C1 segment of cervical spinal cord (tissue), 14 donors: Measurements from ENCODE around the gene SPSB2.
"Not testable (repeated sequence)": the region's sequence is repeated elsewhere in the genome, so short reads cannot be mapped to it uniquely, and the experiment has no call there.

ENCODE experiments used
- DNase-seq, 14 donors: peaks; one replicate each; lab custom pipeline; 2025; lab: John Stamatoyannopoulos, UW

Gene SPSB2

DNA sequence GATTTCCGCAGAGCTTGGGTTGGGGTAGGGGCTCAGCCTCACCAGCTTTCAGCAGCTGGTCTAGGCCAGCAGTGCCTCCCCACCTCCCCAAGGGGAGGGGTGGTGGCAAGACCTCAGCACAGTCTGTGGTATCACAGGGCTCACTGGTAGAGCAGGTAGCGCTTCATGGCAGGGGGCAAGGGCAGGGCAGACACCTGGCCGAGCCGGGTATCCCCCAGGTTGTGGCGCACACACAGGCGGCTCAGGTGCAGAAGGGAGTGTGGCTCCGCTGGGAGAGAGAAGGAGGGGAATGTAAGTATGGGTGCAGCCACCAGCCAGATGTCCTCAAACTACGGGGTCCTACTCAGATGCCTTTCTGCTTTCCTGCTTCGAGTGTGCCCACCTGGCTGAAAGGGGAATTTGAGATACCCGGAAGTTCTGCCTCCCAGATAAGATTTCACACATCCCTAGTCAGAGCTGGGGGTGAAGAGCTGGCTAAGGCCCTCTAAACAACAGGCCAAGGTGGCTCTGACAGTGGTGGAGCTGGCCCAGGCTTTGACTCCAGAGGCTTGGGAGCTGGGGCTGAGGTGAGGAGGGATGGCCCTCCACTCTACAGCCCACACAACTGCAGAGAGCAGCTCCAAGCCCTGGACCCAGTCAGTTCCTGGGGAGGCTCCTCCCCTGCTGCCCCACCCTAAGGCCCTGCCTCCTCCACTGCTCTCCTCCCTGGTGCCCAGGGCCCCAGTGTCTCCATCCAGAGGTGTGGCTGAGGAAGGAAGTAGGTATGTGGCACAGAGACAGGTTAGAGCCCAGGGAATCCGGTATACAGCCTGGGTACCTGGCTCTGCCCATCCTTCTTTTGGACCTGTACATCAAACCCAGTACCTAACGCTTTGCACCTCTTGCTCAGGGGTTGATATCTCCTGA is 1.8 kb downstream of the SPSB2 start:
- no peak for DNase-seq

DNA sequence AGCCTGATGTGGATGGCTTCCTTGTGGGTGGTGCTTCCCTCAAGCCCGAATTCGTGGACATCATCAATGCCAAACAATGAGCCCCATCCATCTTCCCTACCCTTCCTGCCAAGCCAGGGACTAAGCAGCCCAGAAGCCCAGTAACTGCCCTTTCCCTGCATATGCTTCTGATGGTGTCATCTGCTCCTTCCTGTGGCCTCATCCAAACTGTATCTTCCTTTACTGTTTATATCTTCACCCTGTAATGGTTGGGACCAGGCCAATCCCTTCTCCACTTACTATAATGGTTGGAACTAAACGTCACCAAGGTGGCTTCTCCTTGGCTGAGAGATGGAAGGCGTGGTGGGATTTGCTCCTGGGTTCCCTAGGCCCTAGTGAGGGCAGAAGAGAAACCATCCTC is 2.8 kb downstream of the SPSB2 start:
- not testable (repeated sequence) for DNase-seq

DNA sequence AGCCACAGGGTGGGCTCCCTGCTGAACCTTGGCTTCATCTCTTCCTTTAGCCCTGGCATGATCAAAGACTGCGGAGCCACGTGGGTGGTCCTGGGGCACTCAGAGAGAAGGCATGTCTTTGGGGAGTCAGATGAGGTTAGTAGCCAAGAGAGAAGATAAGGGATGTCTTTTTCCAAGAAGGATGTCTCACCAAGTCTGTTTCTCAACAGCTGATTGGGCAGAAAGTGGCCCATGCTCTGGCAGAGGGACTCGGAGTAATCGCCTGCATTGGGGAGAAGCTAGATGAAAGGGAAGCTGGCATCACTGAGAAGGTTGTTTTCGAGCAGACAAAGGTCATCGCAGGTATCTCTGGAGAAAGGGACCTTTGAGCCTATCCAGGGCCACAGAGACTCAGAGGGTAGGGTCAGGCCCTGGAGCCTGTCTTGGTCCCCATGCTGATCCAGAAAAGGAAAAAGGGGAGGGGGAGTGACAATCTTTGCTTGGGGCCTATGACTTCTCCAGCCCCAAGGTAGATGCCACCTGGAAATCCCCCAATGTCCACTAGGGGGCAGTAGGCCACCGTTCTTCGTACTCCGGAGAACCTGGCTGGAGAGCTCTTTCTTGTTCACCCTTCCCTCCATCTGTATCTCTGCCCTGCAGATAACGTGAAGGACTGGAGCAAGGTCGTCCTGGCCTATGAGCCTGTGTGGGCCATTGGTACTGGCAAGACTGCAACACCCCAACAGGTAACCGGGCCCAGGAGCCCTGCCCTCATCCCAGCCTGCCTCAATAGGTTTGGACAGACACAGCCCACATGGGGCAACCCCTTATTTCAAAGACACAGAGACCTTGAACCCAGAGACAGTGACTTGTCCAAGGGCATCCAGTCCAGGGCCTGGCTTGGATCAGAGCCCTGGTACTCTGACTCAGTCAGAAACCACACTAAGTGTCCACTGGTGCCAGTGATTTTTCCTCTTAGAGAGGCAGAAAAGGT is 3.8 kb downstream of the SPSB2 start:
- peak in 12 of 14 donors; percentile 17 to 79 (median 58) for DNase-seq

DNA sequence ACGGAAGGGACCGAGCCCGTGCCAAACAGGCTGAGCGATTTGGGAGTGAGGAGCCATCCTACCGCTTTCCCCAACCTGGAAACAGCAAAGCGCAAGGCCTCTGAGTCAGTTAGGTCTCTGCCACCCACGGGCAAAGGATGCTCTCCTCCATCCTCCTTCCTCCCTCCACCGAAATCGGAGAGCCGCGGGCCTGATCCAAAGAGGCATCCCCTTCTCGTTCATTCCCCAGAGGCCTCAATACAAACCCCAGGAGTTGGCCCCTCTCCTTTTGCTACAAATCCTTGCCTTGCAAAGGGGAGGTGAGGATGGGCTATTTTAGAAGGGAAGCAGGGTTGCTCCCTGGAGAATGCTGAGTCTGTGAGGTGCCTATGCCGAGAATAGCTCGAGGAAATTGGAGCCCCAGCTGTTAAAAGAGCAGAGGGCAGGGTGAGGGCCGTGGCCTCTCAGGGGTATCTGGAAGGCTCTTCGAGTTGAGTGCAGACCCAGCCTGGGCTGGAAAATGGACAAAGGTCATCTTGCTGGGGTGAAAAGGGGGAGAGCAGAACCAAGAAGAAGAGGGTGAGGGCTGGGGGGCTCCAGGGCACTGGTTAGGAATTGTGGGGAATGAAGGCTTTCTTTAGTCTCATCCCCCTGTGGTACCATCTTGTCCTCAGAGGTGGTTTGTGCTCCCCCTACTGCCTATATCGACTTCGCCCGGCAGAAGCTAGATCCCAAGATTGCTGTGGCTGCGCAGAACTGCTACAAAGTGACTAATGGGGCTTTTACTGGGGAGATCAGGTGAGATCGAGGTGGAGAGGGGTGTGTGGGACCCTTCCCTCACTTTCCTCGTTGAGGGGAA is 4.7 kb downstream of the SPSB2 start:
- peak in 2 of 14 donors; percentile 12 to 28 for DNase-seq

DNA sequence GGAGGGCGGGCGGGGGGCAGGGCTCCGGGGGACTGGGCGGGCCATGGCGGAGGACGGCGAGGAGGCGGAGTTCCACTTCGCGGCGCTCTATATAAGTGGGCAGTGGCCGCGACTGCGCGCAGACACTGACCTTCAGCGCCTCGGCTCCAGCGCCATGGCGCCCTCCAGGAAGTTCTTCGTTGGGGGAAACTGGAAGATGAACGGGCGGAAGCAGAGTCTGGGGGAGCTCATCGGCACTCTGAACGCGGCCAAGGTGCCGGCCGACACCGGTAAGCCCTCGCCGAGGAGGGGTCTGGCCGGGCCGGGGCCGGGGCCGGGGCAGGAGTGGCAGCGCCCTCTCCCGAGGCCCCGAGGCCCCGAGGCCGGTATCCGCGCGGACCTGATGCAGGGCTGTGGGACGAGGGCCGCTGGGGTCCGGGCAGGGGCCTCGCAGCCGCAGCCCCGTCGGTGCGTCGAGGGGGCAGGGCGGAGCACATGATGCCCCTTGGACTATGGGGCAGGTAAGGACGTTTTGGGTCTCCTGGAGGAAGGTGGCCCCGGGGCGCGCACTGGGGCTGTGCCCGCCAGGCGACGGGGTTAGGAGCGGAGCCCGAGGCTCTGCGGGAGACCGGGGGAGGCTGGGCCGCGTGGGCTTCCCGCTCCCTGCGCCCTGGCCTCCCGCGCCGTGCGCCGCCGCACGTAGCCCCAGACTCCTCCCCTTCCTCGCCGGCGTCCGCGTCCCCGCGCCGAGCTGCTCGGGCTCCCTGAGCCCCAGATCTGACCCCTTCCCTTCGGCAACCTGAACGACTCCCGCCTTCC is 5.5 kb downstream of the SPSB2 start, which contains the start of gene TPI1:
Gene TPI1 (plus strand): TSS at position 119 of the 798 bp plus-strand sequence. CDS start 36 bp downstream, at position 155.
- DNase-seq: peak in 11 of 14 donors; percentile 66 to 86 (median 77)

DNA sequence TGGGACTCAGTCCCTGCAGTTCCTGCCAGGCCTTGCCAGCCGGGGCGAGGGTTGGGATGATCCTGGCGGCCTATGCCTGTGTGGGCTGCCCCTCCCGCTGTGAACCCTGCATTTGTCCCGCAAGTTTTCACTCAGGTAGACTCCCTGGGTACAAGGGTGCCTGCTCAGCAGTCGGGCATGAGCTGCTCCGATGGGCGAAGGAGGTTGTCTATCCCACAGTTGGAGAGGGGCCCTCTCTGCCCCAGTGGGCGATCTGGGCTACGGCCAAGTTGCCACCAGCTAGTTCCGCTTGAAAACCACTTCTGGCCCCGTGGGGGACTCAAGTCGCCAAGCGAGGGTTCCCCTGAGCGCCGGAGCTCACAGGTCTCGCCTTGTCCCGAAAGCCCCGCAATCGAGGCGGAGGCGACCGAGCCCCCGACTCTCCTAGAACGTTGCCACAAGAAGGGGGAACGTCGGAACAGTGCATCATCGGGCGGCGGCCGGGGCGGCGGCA is 6.1 kb downstream of the SPSB2 start:
- peak in 10 of 14 donors; percentile 25 to 80 (median 64) for DNase-seq

DNA sequence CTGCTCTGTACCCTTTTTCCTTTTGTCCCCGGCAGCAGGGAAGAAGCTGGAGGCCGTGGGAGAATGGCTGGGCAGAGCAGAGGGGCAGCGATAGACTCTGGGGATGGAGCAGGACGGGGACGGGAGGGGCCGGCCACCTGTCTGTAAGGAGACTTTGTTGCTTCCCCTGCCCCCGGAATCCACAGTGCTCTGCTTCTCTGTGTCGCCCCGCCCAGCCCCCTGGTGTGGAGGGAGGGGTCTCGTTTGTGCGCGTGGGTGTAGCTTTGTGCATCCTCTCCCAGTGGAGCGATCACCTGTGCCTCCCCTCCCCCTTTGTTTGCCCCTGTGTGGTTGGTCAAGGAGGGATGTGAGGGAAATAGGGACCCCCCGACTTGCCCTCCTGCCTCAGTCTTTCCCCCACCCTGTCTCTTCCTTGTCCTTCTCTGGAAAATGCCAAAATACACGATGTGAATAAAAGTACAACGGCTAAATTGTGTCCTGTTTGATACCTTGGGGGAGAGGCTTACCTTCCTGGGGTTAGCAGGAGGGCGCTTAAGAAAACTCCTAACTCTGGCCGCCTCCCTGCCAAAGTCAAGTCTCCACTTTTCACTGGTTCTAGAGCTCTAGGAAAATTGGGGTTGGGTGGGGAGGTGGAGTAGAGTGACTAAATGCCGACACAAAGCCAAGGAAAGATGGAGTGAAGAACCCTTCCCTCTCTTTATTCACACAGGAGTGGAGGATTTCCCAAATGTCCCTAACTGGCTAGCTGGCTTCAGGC is 6.8 kb downstream of the SPSB2 start:
- DNase-seq: no peak

DNA sequence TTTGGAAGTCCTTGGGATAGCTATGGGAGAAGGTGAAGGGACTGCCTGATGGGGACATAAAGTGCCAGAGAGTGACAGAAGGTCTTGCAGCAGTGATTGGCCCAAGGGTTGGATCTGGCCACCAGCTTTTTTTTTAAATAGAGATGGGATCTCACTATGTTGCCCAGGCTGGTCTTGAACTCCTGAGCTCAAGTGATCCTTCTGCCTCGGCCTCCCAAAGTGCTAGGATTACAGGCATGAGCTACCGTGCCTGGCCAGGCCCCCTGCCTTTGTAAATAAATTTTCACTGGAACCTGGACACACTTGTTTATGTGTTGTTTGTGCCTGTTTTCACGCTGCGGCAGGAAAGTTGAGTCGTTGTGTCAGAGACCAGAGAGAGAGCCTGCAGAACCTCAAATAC is 7.8 kb downstream of the SPSB2 start:
- DNase-seq: not testable (repeated sequence)

DNA sequence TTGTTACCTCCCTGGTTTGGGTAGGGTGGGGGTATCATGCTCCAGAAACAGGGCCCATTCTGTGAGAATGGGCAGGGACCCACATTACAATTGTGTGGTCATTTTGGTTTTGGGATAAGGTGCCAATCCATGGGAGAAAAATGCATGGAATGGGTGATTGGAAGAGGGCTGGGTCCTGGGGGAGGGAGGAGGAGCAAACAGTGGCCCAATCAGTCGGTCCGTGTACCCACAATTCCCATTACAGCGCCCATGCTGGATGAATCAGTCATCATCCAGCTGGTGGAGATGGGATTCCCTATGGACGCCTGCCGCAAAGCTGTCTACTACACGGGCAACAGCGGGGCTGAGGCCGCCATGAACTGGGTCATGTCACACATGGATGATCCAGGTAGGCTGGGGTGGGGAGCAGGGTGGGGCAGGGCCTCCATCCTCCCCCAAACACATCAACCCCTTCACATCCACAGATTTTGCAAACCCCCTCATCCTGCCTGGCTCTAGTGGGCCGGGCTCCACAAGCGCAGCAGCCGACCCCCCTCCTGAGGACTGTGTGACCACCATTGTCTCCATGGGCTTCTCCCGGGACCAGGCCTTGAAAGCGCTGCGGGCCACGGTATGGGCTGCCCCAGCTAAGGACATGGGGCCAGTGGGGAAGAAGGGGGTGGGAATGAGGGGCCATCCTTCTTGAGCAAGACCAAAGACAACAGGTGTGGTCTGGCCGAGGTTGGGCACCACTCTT is 9.3 kb downstream of the SPSB2 start:
- no peak for DNase-seq

DNA sequence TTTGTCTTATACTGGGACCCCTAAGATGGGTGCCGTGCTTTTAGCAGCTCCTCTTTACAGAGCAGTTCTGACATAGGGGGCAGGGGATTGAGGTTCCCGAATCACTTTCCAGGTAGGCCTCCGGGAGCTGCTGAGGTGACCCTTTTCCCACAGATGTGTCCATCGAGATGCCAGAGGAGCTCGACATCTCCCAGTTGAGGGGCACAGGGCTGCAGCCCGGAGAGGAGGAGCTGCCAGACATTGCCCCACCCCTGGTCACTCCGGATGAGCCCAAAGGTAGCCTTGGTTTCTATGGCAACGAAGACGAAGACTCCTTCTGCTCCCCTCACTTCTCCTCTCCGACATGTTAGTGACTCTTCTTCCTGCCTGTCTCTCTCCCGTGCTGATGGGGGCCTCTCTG is 10.1 kb downstream of the SPSB2 start:
- no peak for DNase-seq

DNA sequence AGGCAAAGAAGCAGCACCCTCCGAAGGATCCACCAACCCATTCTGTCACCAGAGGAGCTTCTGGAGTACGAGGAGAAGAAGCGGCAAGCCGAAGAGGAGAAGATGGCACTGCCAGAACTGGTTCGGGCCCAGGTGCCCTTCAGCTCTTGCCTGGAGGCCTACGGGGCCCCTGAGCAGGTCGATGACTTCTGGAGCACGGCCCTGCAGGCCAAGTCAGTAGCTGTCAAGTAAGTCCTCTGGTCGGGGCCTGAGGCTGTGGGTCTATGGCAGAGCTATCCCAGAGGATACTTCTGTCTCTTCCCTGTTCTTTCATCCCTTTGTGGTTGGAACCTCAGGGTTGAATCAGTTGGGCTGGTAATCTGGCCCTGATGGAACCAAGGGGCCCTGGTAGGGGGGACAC is 11.7 kb downstream of the SPSB2 start:
- DNase-seq: no peak

DNA sequence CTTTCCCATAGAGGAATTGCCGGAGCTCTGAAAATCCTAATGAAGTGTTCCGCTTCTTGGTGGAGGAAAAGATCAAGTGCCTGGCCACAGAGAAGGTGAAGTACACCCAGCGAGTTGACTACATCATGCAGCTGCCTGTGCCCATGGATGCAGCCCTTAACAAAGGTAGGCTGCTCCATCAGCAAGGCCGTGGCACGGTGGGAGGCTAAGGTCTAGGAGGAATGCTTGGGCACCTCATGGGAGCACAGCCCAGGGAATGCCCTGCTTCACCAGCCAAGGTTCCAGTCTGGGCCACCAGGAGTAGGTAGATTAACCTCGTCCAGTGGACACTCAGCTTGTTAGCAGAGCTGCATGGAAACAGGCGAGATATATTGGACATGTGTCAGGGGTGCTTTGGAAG is 12.2 kb downstream of the SPSB2 start:
- DNase-seq: no peak

DNA sequence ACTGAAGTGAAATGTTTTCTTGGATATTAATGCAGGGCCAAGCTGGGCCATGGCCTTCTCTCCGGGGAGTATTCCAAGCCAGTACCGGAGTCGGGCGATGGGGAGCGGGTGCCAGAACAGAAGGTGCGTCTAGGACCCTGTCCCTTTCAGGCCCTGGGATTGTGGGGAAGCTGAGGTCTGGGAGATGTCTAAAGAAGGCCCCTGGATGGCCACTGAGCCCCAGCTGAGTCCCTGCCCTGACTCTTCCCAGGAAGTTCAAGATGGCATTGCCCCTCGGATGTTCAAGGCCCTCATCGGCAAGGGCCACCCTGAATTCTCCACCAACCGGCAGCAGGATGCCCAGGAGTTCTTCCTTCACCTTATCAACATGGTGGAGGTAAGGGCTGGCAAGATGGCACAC is 13.0 kb downstream of the SPSB2 start:
- DNase-seq: no peak

DNA sequence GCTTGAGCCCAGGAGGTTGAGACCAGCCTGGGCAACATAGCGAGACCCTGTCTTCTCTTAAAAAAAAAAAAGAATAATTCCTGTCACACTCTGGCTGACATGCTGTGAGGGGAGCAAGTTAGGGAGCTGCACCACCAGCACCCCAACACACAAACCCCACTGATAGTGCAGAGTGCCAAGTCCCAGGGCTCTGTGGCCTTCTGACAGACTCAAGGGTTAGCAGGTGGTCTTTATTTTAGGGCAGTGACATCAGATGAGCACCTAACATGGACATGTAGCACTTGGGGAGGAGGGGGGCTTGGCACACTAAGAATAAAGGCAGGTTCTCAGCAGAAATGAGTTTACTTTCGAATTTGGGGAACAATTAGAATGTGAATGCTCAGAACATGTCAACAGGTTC is 14.3 kb downstream of the SPSB2 start:
- no peak for DNase-seq

DNA sequence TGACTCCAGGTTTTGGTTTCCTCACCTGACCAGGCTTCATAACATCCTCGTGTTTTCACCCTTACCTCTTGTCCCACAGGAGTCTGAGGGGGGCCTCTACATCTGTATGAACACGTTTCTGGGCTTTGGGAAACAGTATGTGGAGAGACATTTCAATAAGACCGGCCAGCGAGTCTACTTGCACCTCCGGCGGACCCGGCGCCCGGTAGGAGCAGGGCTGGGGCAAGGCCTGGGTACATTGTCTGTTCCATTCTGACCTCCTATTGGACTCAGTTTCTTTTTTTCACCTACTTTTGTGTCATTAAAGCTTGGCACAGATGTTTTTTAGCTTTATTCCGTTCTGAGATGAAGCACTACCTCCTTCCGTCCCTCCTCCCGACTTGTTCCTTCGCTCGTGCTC is 17.8 kb downstream of the SPSB2 start:
- no peak for DNase-seq

DNA sequence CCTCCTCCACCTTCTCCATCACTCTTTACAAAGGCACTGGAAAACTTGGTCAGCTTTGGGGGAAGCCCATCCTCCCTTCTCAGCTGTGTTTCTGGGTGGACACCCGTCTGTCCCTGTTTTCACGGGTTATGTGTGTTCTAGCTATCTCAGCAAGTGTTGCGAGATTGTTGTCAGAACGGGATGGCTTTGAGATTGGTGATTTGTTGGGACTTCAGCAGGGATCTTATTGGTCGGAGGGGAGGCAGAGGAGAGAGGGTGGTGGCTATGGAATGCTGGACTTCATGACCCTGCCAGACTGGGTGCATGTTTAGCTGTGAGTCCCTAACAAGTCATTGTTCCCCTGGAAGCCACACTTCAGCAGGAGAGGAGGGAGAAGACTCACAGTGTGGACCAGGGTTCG is 19.1 kb downstream of the SPSB2 start:
- no peak for DNase-seq

DNA sequence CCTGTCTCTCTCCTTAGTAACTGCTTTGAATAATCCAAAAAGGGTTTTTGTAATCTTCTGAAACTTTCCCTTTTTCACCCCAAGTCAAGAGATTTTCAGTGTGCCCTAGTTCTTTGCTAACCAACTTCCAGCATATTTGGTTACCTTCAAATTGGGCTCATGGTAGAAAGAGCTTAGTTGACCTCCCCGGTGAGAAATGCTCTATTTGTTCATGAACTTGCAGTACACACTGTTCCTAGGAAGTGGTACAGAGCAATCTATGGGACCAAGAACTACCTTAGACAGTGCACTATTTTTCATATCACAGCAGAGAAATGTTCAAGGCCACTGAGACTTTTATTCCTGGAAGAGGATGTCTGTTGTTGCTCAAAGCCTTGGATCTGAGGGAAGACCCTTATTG is 19.5 kb downstream of the SPSB2 start:
- no peak for DNase-seq

DNA sequence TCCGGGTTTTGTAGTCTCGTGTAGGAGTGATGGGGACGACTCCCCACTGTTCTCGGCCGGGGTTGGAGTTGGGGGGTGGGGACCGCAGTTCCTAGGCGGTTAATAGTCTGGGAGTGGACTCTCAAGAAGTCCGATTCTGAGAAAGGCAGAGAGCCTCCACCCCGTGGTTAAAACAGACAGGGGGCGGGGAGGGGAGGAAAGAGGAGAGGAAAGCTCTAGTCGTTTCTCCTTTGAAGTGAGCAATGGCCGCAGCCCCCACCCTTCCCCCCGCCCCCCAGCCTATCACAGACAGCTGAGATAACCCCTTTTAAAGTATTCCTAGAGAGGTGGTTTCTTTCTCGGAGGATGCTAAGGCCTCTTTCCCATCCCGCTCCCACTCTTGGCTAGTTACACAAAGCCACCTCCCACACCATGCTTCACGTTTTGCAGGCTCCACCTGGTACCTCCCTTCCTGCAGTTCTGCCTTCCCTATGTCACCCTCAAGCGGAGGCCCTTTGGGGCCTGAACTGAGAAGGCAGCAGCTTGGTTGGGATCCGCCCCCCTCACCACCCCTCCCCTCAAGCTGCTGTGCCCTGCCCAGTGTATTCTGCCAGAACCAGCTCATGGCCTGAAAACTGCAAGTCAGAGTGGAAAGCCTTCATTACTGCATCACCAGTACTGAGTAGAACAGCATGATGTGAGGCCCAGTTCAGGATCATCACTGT is 20.3 kb downstream of the SPSB2 start:
- peak in 8 of 14 donors; percentile 50 to 72 (median 60) for DNase-seq
